Measurements from ENCODE around the gene DPEP1. TPM values are rescaled to one million over a fixed set of nuclear protein-coding genes. Genes with fewer than 3 reads are reported as not detected.

The DPEP1 gene
- total RNA-seq, 1 donor: 0.36 TPM

GRCh38 chr16:89617036-89617435, 3.6 kb downstream of the DPEP1 start:
- Histone ChIP-seq H3K27me3 (ENCODE audit: insufficient read depth, low read length) (no peaks in the 10 kb centered on the region), H3K4me3 (ENCODE audit: insufficient read depth, low read length) (no peak overlapping the region), H3K4me1 (ENCODE audit: insufficient read depth, low read length) (peaks cover 5% of the 10 kb centered on the region), H3K79me2 (ENCODE audit: insufficient read depth, low read length) (no peaks in the 10 kb centered on the region), H2AFZ (ENCODE audit: low read length) (no peak overlapping the region), H3K27ac (ENCODE audit: low read depth, low read length) (no peak overlapping the region), H3K9me3 (ENCODE audit: low read depth, low read length) (no peaks in the 10 kb centered on the region), H4K20me1 (ENCODE audit: insufficient read depth, low read length) (no peaks in the 10 kb centered on the region), H3K4me2 (ENCODE audit: insufficient read depth, low read length) (no peak overlapping the region), H3K36me3 (ENCODE audit: insufficient read depth, low read length) (no peaks in the 10 kb centered on the region)
- TF ChIP-seq, protein P1, sequence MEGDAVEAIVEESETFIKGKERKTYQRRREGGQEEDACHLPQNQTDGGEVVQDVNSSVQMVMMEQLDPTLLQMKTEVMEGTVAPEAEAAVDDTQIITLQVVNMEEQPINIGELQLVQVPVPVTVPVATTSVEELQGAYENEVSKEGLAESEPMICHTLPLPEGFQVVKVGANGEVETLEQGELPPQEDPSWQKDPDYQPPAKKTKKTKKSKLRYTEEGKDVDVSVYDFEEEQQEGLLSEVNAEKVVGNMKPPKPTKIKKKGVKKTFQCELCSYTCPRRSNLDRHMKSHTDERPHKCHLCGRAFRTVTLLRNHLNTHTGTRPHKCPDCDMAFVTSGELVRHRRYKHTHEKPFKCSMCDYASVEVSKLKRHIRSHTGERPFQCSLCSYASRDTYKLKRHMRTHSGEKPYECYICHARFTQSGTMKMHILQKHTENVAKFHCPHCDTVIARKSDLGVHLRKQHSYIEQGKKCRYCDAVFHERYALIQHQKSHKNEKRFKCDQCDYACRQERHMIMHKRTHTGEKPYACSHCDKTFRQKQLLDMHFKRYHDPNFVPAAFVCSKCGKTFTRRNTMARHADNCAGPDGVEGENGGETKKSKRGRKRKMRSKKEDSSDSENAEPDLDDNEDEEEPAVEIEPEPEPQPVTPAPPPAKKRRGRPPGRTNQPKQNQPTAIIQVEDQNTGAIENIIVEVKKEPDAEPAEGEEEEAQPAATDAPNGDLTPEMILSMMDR (IDR thresholded peaks at IDR 0.05; ENCODE audit: extremely low read depth, low read depth, low read length): no peak
- no peak for DNase-seq (ENCODE audit: insufficient read length, low spot score, missing footprints)

- Histone ChIP-seq H3K36me3 (ENCODE audit: insufficient read depth, low read length) (no peaks in the 10 kb centered on the region), H3K4me3 (ENCODE audit: insufficient read depth, low read length) (no peak overlapping the region), H3K9me3 (ENCODE audit: low read depth, low read length) (no peaks in the 10 kb centered on the region), H3K79me2 (ENCODE audit: insufficient read depth, low read length) (no peaks in the 10 kb centered on the region), H3K4me1 (ENCODE audit: insufficient read depth, low read length) (peaks cover 5% of the 10 kb centered on the region), H3K27ac (ENCODE audit: low read depth, low read length) (no peak overlapping the region), H3K4me2 (ENCODE audit: insufficient read depth, low read length) (no peak overlapping the region), H2AFZ (ENCODE audit: low read length) (no peak overlapping the region), H3K27me3 (ENCODE audit: insufficient read depth, low read length) (peaks cover 2% of the 10 kb centered on the region), H4K20me1 (ENCODE audit: insufficient read depth, low read length) (no peaks in the 10 kb centered on the region)
- DNase-seq (ENCODE audit: insufficient read length, low spot score, missing footprints): no peak
- TF ChIP-seq, protein P1 (IDR thresholded peaks at IDR 0.05; ENCODE audit: extremely low read depth, low read depth, low read length): no peak
Measured at GRCh38 chr16:89618109-89618998, 4.9 kb downstream of the DPEP1 start.

DNA sequence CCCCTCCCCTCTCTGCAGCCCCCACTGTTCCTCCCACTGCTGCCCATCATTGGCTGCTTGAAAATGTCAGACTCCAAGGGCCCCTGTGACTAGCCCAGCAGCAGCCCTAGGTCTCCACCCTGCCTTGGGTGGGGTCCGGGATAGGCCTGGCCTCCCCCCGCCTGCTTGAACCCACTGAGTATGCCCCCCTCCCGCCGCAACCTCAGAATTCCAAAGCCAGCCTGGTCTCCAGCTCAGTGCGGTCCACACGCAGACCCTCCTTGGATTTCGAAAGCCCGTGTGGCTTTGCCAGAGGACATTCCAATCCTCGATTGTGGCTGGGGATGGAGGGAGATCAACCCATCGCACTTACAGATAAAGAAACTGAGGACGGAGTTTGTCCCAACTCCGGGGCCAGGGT, 6.4 kb downstream of the DPEP1 start:
- DNase-seq (ENCODE audit: insufficient read length, low spot score, missing footprints): no peak
- peak overlapping the region; percentile 51 for H3K4me2 ChIP-seq (ENCODE audit: insufficient read depth, low read length)
- no peak overlapping the region for H3K27ac ChIP-seq (ENCODE audit: low read depth, low read length)

GRCh38 chr16:89620406-89620841, 7.0 kb downstream of the DPEP1 start:
- no peak for DNase-seq (ENCODE audit: insufficient read length, low spot score, missing footprints)
- H4K20me1 ChIP-seq (ENCODE audit: insufficient read depth, low read length): no peaks in the 10 kb centered on the region
- no peak overlapping the region for H3K4me2 ChIP-seq (ENCODE audit: insufficient read depth, low read length)
- TF ChIP-seq, protein P1 (IDR thresholded peaks at IDR 0.05; ENCODE audit: extremely low read depth, low read depth, low read length): no peak
- no peak overlapping the region for H3K27ac ChIP-seq (ENCODE audit: low read depth, low read length)
- peaks cover 5% of the 10 kb centered on the region for H3K4me1 ChIP-seq (ENCODE audit: insufficient read depth, low read length)
- H3K27me3 ChIP-seq (ENCODE audit: insufficient read depth, low read length): peaks cover 22% of the 10 kb centered on the region
- no peak overlapping the region for H2AFZ ChIP-seq (ENCODE audit: low read length)
- H3K36me3 ChIP-seq (ENCODE audit: insufficient read depth, low read length): no peaks in the 10 kb centered on the region
- H3K9me3 ChIP-seq (ENCODE audit: low read depth, low read length): no peaks in the 10 kb centered on the region
- no peak overlapping the region for H3K4me3 ChIP-seq (ENCODE audit: insufficient read depth, low read length)
- no peaks in the 10 kb centered on the region for H3K79me2 ChIP-seq (ENCODE audit: insufficient read depth, low read length)

More for the DNA sequence above, 6.4 kb downstream of the DPEP1 start:
- Histone ChIP-seq H3K36me3 (ENCODE audit: insufficient read depth, low read length) (no peaks in the 10 kb centered on the region), H2AFZ (ENCODE audit: low read length) (no peak overlapping the region), H3K79me2 (ENCODE audit: insufficient read depth, low read length) (no peaks in the 10 kb centered on the region), H3K4me3 (ENCODE audit: insufficient read depth, low read length) (no peak overlapping the region), H4K20me1 (ENCODE audit: insufficient read depth, low read length) (no peaks in the 10 kb centered on the region), H3K4me1 (ENCODE audit: insufficient read depth, low read length) (peaks cover 5% of the 10 kb centered on the region), H3K9me3 (ENCODE audit: low read depth, low read length) (no peaks in the 10 kb centered on the region), H3K27me3 (ENCODE audit: insufficient read depth, low read length) (peaks cover 16% of the 10 kb centered on the region)
- TF ChIP-seq, protein P1 (IDR thresholded peaks at IDR 0.05; ENCODE audit: extremely low read depth, low read depth, low read length): no peak

Measured in osteoblast (primary cell).